Coronary artery (tissue), 2 donors: ENCODE results near the gene CMC1.
"Not testable (repeated sequence)": the region's sequence is repeated elsewhere in the genome, so short reads cannot be mapped to it uniquely, and the experiment has no call there.

Experiments used
- DNase-seq: peaks from one replicate; pipeline ENCODE4 v3.0.0-alpha.2; 2017; ENCODE audit warnings: low spot score
- H3K27ac ChIP-seq, 2 donors: fragments of 200-600 bp; sonication (generic); one replicate each; pipeline ENCODE4 v1.5.1; 2016 to 2019
- H3K4me3 ChIP-seq: fragments of 200-600 bp; sonication (generic); 2 replicates; pipeline ENCODE4 v1.5.1; 2016; ENCODE audit warnings: mild to moderate bottlenecking, moderate library complexity
- CTCF ChIP-seq: fragments of 200-600 bp; sonication (generic); IDR thresholded peaks from one replicate; pipeline ENCODE4 v1.5.1; 2019; ENCODE audit warnings: antibody characterized with exemption

Gene CMC1

GRCh38 chr3:28241221-28242160 is at the start of gene CMC1:
TSS of gene CMC1 (plus strand) at chr3:28241619. CDS start at chr3:28241794, 175 bp downstream.
- no peak for TF ChIP-seq CTCF
- Histone ChIP-seq H3K27ac (peak within 1 kb of the TSS; percentile 82 to 83), H3K4me3 (peak within 1 kb of the TSS; percentile 89)
- DNase-seq, result peak; percentile 98

GRCh38 chr3:28198161-28198560 is 43.3 kb upstream of the CMC1 start:
- no peak for DNase-seq
- Histone ChIP-seq H3K27ac (no peak overlapping the region), H3K4me3 (no peak overlapping the region)
- TF ChIP-seq CTCF, result no peak

GRCh38 chr3:28198974-28199373 is 42.4 kb upstream of the CMC1 start:
- Histone ChIP-seq H3K4me3 (no peak overlapping the region), H3K27ac (no peak overlapping the region)
- no peak for TF ChIP-seq CTCF
- DNase-seq, result no peak

- DNase-seq, H3K27ac ChIP-seq, H3K4me3 ChIP-seq: not testable (repeated sequence)
These were observed 41.8 kb upstream of the CMC1 start for GRCh38 chr3:28199643-28200042.

GRCh38 chr3:28200366-28200848 is 41.0 kb upstream of the CMC1 start:
- H3K4me3 ChIP-seq, result peak overlapping the region; percentile 38
- H3K27ac ChIP-seq, DNase-seq: not testable (repeated sequence)

GRCh38 chr3:28206479-28206878 is 34.9 kb upstream of the CMC1 start:
- no peak for TF ChIP-seq CTCF
- no peak for DNase-seq
- no peak overlapping the region for H3K4me3 ChIP-seq
- no peak overlapping the region for H3K27ac ChIP-seq

- H3K27ac ChIP-seq, result no peak overlapping the region
- DNase-seq, result no peak
- no peak overlapping the region for H3K4me3 ChIP-seq
- no peak for TF ChIP-seq CTCF
These were observed 34.3 kb upstream of the CMC1 start for GRCh38 chr3:28207000-28207733.
